Pons (tissue), 1 donor: Measurements from ENCODE around the gene KNOP1.
"Not testable (repeated sequence)": the region's sequence is repeated elsewhere in the genome, so short reads cannot be mapped to it uniquely, and the experiment has no call there.

Experiments
- DNase-seq: peaks from one replicate; pipeline ENCODE4 v3.0.0-alpha.2; 2016; ENCODE audit warnings: low spot score

Gene KNOP1

GRCh38 chr16:19683453-19684236, 34.4 kb downstream of the KNOP1 start:
- DNase-seq, result no peak

DNA sequence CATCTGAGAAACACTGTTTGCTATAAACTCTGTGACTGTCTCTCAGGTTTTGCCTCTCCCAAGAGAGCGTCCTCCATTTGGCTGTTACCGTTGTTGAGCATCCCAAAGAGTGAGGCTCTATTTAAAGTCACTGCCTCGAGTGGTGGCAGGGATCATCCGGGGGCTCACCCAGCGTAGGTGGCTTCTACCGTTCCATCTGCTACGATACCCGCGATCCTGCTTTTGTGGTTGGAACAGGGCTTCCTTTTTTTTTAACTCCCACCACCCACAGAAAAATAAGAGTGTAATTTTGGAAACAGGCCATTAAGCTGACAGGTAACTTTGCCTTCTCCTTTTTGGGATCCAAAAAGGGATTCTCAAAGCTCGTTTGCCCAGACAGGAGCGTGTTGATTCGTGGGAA, 36.4 kb downstream of the KNOP1 start:
- DNase-seq, result no peak

GRCh38 chr16:19680881-19681340, 37.1 kb downstream of the KNOP1 start:
- DNase-seq, result no peak

- not testable (repeated sequence) for DNase-seq
Measured at GRCh38 chr16:19679281-19679680, 38.7 kb downstream of the KNOP1 start.

DNA sequence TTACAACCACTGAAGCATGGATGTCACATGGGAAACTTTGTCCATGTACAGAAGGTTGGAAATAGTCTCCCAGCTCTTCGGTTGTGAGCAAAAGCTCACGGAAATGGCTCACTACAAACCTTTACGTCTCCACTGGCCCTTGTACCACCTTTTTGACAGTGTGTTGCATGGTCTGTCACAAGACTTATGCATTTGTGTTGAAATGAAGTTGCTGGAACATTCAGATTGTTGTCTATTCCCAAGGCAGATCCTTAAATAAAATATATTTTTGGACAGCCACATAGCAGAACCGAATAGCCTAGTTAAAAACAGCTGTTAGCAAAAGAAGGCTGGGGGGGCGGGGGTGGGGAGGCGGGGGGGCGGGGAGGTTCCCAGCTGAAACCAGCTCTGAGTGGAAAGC, 39.2 kb downstream of the KNOP1 start:
- DNase-seq, result no peak

GRCh38 chr16:19677402-19677801, 40.6 kb downstream of the KNOP1 start:
- DNase-seq, result peak; percentile 23

DNA sequence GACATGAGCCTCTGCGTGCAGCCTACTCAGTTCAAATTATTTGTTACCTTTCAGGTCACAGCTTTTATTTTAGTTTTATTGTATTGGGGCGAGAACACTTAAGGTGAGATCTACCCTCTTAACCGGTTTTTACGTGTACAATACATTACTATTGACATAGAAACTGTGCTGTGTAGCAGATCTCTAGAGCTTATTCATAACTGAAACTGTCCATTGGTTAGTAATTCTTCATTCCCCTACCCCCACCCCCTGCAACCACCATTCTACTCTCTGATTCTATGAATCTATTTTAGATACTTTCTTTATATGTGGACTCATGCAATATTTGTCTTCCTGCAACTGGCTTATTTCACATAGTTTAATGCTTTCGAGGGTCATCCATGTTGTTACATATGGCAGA, 43.5 kb downstream of the KNOP1 start:
- no peak for DNase-seq

GRCh38 chr16:19672378-19672777, 45.6 kb downstream of the KNOP1 start:
- DNase-seq, result no peak

GRCh38 chr16:19666477-19666876, 51.5 kb downstream of the KNOP1 start:
- peak; percentile 97 for DNase-seq

DNA sequence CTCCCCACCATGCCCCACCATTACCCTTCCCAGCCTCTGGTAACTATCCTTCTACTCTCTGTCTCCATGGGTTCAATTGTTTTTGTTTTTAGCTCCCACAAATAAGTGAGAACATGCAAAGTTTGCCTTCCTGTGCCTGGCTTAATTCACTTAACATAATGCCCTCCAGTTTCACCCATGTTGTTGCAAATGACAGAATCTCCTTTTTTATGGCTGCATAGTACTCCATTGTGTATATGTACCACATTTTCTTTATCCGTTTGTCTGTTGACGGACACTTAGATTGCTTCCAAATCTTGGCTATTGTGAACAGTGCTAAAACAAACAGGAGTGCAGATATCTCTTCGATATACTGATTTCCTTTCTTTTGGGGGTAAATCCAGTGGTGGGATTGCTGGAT, 52.7 kb downstream of the KNOP1 start:
- not testable (repeated sequence) for DNase-seq

GRCh38 chr16:19664166-19664565, 53.9 kb downstream of the KNOP1 start:
- DNase-seq, result peak; percentile 46

- DNase-seq, result no peak
Measured at GRCh38 chr16:19662351-19662750, 55.7 kb downstream of the KNOP1 start.

DNA sequence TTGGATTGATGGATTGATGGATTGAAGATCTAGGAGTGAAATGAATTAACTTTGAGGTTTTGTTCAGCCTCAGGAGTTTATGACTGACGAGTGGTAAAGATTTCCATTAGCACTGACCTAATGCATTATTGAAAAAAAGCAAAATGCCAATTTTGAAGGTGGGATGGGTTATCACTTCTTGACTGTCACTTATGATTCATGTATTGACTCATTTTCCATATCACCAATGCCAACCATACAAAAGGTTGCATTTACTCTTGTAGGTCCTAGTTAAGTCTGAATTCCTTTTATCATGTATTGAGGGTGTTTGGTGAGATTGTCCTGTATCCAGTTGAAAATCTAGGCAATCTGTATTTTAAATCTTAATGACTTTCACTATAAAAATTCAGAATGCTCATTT, 57.6 kb downstream of the KNOP1 start:
- DNase-seq, result no peak

- peak; percentile 68 for DNase-seq
Measured at GRCh38 chr16:19659554-19659953, 58.5 kb downstream of the KNOP1 start.

DNA sequence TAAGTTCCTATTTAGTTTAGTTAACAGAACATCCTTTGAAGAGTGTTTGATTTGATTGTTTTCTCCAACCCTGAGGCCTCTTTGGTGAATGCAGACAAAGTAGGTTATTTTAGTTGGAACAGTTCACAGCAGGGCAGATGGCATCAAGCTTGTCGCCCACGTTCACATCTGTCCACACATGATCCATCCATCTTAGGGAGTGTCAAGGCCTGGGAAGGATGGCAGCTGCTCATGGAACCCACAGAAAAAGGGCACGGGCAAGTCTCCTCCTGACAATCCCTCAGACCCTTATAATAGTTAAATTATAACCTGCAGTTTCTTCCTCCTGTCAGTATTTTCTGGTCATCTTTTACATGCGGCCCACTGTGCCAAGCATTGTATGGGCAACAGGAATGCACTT, 60.2 kb downstream of the KNOP1 start:
- no peak for DNase-seq

DNA sequence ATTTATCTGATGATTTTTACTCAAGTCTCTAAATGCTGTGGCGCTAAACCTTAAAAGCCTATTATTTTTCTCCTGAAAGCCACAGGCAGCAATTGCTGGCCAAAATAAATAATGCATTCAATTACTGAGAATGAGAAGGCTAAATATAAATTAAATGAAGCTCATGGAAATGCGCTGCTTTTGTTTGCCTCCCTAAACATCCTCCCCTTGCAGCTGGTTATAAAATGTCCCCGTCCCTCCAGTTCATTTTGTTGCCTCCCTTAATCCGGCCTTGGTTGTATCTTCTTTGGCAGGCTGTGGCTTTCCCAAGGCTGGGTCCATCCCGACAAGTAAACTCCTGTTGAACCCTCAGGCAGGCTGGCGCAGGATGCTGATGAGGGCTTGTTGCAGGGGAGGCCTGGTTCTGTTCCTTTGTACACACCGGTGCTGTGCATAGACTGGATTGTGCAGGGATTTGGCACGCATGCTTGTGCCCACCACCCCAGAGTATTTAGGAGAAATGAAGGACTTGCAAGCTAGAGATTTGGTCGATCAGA, 62.7 kb downstream of the KNOP1 start:
- peak; percentile 25 for DNase-seq

DNA sequence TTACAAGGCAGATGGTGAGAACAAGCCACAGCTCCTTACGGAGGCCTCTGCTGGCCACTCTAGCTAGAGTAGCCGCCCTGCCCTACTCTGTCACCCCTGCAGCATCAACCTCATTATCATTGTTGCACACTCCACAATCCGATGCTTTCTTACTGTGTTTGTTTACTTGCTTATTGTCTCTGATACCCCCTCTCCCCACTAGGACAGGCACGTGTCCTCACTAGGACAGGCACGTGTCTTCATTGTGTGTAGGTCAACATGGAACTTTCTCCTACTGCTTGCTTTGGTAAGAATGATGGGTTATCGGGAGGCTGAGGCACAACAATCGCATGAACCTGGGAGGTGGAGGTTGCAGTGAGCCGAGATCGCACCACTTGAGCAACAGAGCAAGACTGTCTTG, 63.9 kb downstream of the KNOP1 start:
- peak; percentile 53 for DNase-seq
